ENCODE data around the gene TNIK. TPM values are rescaled to one million over a fixed set of nuclear protein-coding genes. Genes with fewer than 3 reads are reported as not detected.

TNIK gene
- total RNA-seq, 4 donors from 2014 or later: 32.9 to 52.0 (median 40.2) TPM

GRCh38 chr3:171088964-171089754 lies 371.0 kb downstream of the TNIK start:
- Histone ChIP-seq H3K4me3 (no peak overlapping the region), H3K27ac (no peak overlapping the region), H3K27me3 (no peaks in the 10 kb centered on the region), H3K36me3 (peaks cover 0 to 3% (median under 1%) of the 10 kb centered on the region in 4 donors), H3K4me1 (peaks cover 0 to 15% (median 2%) of the 10 kb centered on the region in 4 donors), H3K9me3 (no peaks in the 10 kb centered on the region)
- intact Hi-C loops (cut with DNase I; ENCODE audit: low total_unique reads) (no loop called here), in situ Hi-C loops (cut with MboI; ENCODE audit: low pct_ligation_motif_present in 1 of 4, low pct_unique_long_range_greater_than_20kb in 1 of 4, low sequenced_read_pairs in 3 of 4) (no loop called here)
- DNase-seq: no peak
- 65 to 78% methylated on average over 2 of the region's 2 CpGs for WGBS, 2 donors (ENCODE audit: low coverage in 1 of 2)
- TF ChIP-seq EP300 (IDR thresholded peaks at IDR 0.05; ENCODE audit: low read depth) (no peak), POLR2AphosphoS5 (IDR thresholded peaks at IDR 0.05) (no peak), POLR2A (IDR thresholded peaks at IDR 0.05) (no peak), CTCF (IDR thresholded peaks at IDR 0.05) (no peak)

- in situ Hi-C loops (cut with MboI; ENCODE audit: low pct_ligation_motif_present in 1 of 4, low pct_unique_long_range_greater_than_20kb in 1 of 4, low sequenced_read_pairs in 3 of 4): no loop called here
- 80 to 91% methylated on average over 1 to 4 of the region's 4 CpGs for WGBS, 2 donors (ENCODE audit: low coverage in 1 of 2)
- DNase-seq: no peak
- TF ChIP-seq CTCF (IDR thresholded peaks at IDR 0.05) (no peak), POLR2A (IDR thresholded peaks at IDR 0.05) (no peak), EP300 (IDR thresholded peaks at IDR 0.05; ENCODE audit: low read depth) (no peak), POLR2AphosphoS5 (IDR thresholded peaks at IDR 0.05) (no peak)
- Histone ChIP-seq H3K27me3 (no peaks in the 10 kb centered on the region), H3K4me1 (peaks cover 0 to 15% (median 2%) of the 10 kb centered on the region in 4 donors), H3K4me3 (no peak overlapping the region), H3K36me3 (peaks cover 0 to 8% (median 2%) of the 10 kb centered on the region in 4 donors), H3K27ac (no peak overlapping the region), H3K9me3 (no peaks in the 10 kb centered on the region)
- intact Hi-C loops (cut with DNase I; ENCODE audit: low total_unique reads): no loop called here
Observed at GRCh38 chr3:171088496-171088895, 371.7 kb downstream of the TNIK start.

- peaks cover 0 to 15% (median 2%) of the 10 kb centered on the region in 4 donors for H3K36me3 ChIP-seq
- no peak overlapping the region for H3K4me3 ChIP-seq
- H3K9me3 ChIP-seq: no peaks in the 10 kb centered on the region
- in situ Hi-C loops (cut with MboI; ENCODE audit: low pct_ligation_motif_present in 1 of 4, low pct_unique_long_range_greater_than_20kb in 1 of 4, low sequenced_read_pairs in 3 of 4) (no loop called here), intact Hi-C loops (cut with DNase I; ENCODE audit: low total_unique reads) (no loop called here)
- no peak overlapping the region for H3K27ac ChIP-seq
- DNase-seq: no peak
- 83% methylated on average over 1 of the region's 1 CpG; no CpG with 5 or more reads in 1 of the 2 donors for WGBS, 2 donors (ENCODE audit: low coverage in 1 of 2)
- no peak for TF ChIP-seq CTCF (IDR thresholded peaks at IDR 0.05)
- no peak for TF ChIP-seq POLR2AphosphoS5 (IDR thresholded peaks at IDR 0.05)
- peaks cover 0 to 9% (median 2%) of the 10 kb centered on the region in 4 donors for H3K4me1 ChIP-seq
- H3K27me3 ChIP-seq: no peaks in the 10 kb centered on the region
Observed at GRCh38 chr3:171086914-171087313, 373.3 kb downstream of the TNIK start.

GRCh38 chr3:171077261-171077660 lies 382.9 kb downstream of the TNIK start:
- Histone ChIP-seq H3K4me3 (no peak overlapping the region), H3K27me3 (no peaks in the 10 kb centered on the region), H3K27ac (no peak overlapping the region), H3K9me3 (no peaks in the 10 kb centered on the region), H3K4me1 (no peaks in the 10 kb centered on the region), H3K36me3 (peaks cover 0 to 29% (median 13%) of the 10 kb centered on the region in 4 donors)
- 88 to 100% methylated on average over 2 of the region's 2 CpGs for WGBS, 2 donors (ENCODE audit: low coverage in 1 of 2)
- no peak for DNase-seq
- in situ Hi-C loops (cut with MboI; ENCODE audit: low pct_ligation_motif_present in 1 of 4, low pct_unique_long_range_greater_than_20kb in 1 of 4, low sequenced_read_pairs in 3 of 4): no loop called here
- no peak for TF ChIP-seq POLR2A (IDR thresholded peaks at IDR 0.05)
- TF ChIP-seq CTCF (IDR thresholded peaks at IDR 0.05): no peak
- TF ChIP-seq EP300 (IDR thresholded peaks at IDR 0.05; ENCODE audit: low read depth): no peak
- no peak for TF ChIP-seq POLR2AphosphoS5 (IDR thresholded peaks at IDR 0.05)
- intact Hi-C loops (cut with DNase I; ENCODE audit: low total_unique reads): no loop called here
